CMK (cell line): ENCODE data around the gene ATP11A.

ENCODE experiments used
- DNase-seq: peaks from one replicate; pipeline ENCODE4 v3.0.0-alpha.2; 2010; ENCODE audit warnings: low read depth

ATP11A gene

GRCh38 chr13:112931028-112931934 lies 241.4 kb downstream of the ATP11A start:
- DNase-seq, result no peak

DNA sequence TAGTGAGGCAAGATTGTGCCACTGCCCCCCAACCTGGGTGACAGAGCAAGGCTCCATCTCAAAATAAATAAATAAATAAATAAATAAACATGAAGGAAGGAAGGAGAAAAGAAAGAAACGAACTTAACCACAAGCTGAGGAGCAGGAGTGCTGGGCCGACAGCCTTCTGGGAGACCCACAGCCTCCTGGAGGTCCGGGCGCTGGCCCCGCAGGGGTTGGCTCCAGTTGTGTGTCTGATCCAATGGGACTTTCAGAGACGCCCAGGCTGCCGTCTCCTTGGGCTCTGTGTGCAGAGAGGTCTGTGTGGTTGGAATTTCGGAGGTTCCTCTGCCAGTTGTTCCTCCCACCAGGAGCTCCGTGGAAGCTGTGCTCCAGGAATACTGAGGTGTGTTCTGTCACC lies 243.1 kb downstream of the ATP11A start:
- no peak for DNase-seq

DNA sequence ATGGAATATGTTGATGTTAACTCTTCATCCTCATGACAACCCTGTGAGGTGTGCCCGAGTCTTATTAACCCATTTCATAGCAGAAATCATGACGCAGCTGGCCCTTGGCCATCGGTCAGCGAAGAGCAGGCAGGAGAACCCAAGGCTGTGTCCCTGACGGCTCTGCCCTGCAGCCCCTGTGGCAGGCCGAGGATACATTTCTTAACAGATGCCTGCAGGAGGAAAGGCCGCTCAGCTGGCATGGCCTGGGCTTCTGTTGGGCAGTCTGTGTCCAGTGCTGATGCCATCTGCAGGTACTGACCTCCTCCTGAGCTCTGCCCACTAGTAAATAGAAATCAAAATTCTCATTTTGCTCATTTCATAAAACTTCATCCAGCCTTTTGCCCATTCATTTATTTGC lies 243.8 kb downstream of the ATP11A start:
- no peak for DNase-seq

DNA sequence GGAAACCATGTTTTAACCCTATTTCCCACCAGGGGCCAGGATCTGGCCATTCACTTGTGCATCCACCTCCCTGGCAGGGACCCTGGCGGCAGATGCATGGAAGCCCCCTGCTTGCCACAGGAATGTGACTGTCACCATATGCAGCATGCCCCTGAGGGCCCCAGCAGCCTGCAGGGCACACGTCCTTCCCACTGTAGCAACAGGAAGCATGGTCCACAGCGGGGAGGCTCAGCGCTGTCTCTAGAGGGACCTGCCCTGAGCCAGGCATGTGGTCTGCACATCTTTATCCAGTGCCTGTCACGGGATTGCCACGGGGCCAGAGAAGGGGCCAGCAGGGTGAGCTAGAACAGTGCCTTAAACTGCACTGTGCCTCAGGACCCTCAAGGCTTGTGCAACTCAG lies 244.2 kb downstream of the ATP11A start:
- no peak for DNase-seq
